ENCODE data around the gene PLIN3. TPM values are rescaled to one million over a fixed set of nuclear protein-coding genes. Genes with fewer than 3 reads are reported as not detected.
"Not testable (repeated sequence)": the region's sequence is repeated elsewhere in the genome, so short reads cannot be mapped to it uniquely, and the experiment has no call there.

Gene PLIN3
- total RNA-seq, 2 experiments from 2014 or later = 81.3 to 115 TPM

- Histone ChIP-seq H3K4me2 (ENCODE audit: low read length) (peak overlapping the region; percentile 47), H3K4me1 (ENCODE audit: insufficient read depth, low read length, poor library complexity, severe bottlenecking) (peaks cover 38% of the 10 kb centered on the region), H3K9me3 (ENCODE audit: low read length) (no peaks in the 10 kb centered on the region), H4K20me1 (ENCODE audit: insufficient read depth, low read length) (no peaks in the 10 kb centered on the region), H3K27ac (ENCODE audit: low read depth, low read length, poor library complexity, severe bottlenecking) (no peak overlapping the region), H3K4me3 (ENCODE audit: low read depth, low read length, poor library complexity, severe bottlenecking) (peak overlapping the region; percentile 18), H2AFZ (ENCODE audit: low read length) (no peak overlapping the region), H3K79me2 (ENCODE audit: insufficient read depth, low read depth, low read length) (peaks cover 52% of the 10 kb centered on the region), H3K9me2 (ENCODE audit: insufficient read depth, low read length) (no peaks in the 10 kb centered on the region), H3K36me3 (ENCODE audit: insufficient read depth, low read length) (peaks cover 53% of the 10 kb centered on the region)
- no TSS peak for BruUV-seq (replicated peaks)
- ChIA-PET CTCF (ENCODE audit: unreplicated experiment) (no interaction called here), POLR2A (interaction anchor here (0.5 to 0.7 kb wide), 2 partner anchors 116 to 1065 kb away, joined by 3 to 4 read pairs; no protein-coding TSS in a partner anchor)
- DNase-seq (ENCODE audit: low spot score) = no peak
- intact Hi-C loops (cut with micrococcal nuclease; ENCODE audit: unreplicated experiment) = loop anchor here (10.0 kb wide), 1 partner anchor 390 kb away; the partner anchor contains the start of genes CHAF1A and SH3GL1
- TF ChIP-seq EZH2phosphoT487 (IDR thresholded peaks at IDR 0.05; ENCODE audit: borderline replicate concordance, low read depth, low read length) (no peak), CTCF (conservative IDR thresholded peaks at IDR 0.05; ENCODE audit: low read length) (no peak)
Measured at GRCh38 chr19:4794971-4795370, 72.5 kb downstream of the PLIN3 start.

- CTCF ChIA-PET (ENCODE audit: unreplicated experiment); H3K9me2 ChIP-seq (ENCODE audit: insufficient read depth, low read length); POLR2A ChIA-PET; DNase-seq (ENCODE audit: low spot score); H2AFZ ChIP-seq (ENCODE audit: low read length); H3K27ac ChIP-seq (ENCODE audit: low read depth, low read length, poor library complexity, severe bottlenecking); H3K9me3 ChIP-seq (ENCODE audit: low read length); BruUV-seq (replicated peaks); H4K20me1 ChIP-seq (ENCODE audit: insufficient read depth, low read length): not testable (repeated sequence)
- H3K36me3 ChIP-seq (ENCODE audit: insufficient read depth, low read length) = peaks cover 48% of the 10 kb centered on the region
- peak overlapping the region; percentile 84 for H3K4me3 ChIP-seq (ENCODE audit: low read depth, low read length, poor library complexity, severe bottlenecking)
- peaks cover 52% of the 10 kb centered on the region for H3K79me2 ChIP-seq (ENCODE audit: insufficient read depth, low read depth, low read length)
- intact Hi-C loops (cut with micrococcal nuclease; ENCODE audit: unreplicated experiment) = loop anchor here (10.0 kb wide), 1 partner anchor 388 kb away; the partner anchor contains the start of genes CHAF1A and SH3GL1
- peaks cover 39% of the 10 kb centered on the region for H3K4me1 ChIP-seq (ENCODE audit: insufficient read depth, low read length, poor library complexity, severe bottlenecking)
- peak overlapping the region; percentile 79; the same call in 1 of the 2 replicates for H3K4me2 ChIP-seq (ENCODE audit: low read length)
Measured at GRCh38 chr19:4793278-4793677, 74.2 kb downstream of the PLIN3 start.

GRCh38 chr19:4792866-4793195, 74.6 kb downstream of the PLIN3 start:
- Histone ChIP-seq H3K4me1 (ENCODE audit: insufficient read depth, low read length, poor library complexity, severe bottlenecking) (peaks cover 39% of the 10 kb centered on the region), H3K4me3 (ENCODE audit: low read depth, low read length, poor library complexity, severe bottlenecking) (peak overlapping the region; percentile 84), H3K36me3 (ENCODE audit: insufficient read depth, low read length) (peaks cover 48% of the 10 kb centered on the region), H3K4me2 (ENCODE audit: low read length) (peak overlapping the region; percentile 79), H3K79me2 (ENCODE audit: insufficient read depth, low read depth, low read length) (peaks cover 52% of the 10 kb centered on the region)
- H2AFZ ChIP-seq (ENCODE audit: low read length); H3K9me2 ChIP-seq (ENCODE audit: insufficient read depth, low read length); POLR2A ChIA-PET; H3K27ac ChIP-seq (ENCODE audit: low read depth, low read length, poor library complexity, severe bottlenecking); DNase-seq (ENCODE audit: low spot score); BruUV-seq (replicated peaks); H3K9me3 ChIP-seq (ENCODE audit: low read length); H4K20me1 ChIP-seq (ENCODE audit: insufficient read depth, low read length): not testable (repeated sequence)
- CTCF ChIA-PET (ENCODE audit: unreplicated experiment) = interaction anchor here (1.1 kb wide), 1 partner anchor 17 kb away, joined by 3 read pairs; no protein-coding TSS in a partner anchor
- intact Hi-C loops (cut with micrococcal nuclease; ENCODE audit: unreplicated experiment) = loop anchor here (10.0 kb wide), 1 partner anchor 388 kb away; the partner anchor contains the start of genes CHAF1A and SH3GL1

- Histone ChIP-seq H3K4me1 (ENCODE audit: insufficient read depth, low read length, poor library complexity, severe bottlenecking) (peaks cover 39% of the 10 kb centered on the region), H3K4me2 (ENCODE audit: low read length) (peak overlapping the region; percentile 79), H3K79me2 (ENCODE audit: insufficient read depth, low read depth, low read length) (peaks cover 52% of the 10 kb centered on the region), H3K36me3 (ENCODE audit: insufficient read depth, low read length) (peaks cover 42% of the 10 kb centered on the region), H3K4me3 (ENCODE audit: low read depth, low read length, poor library complexity, severe bottlenecking) (peak overlapping the region; percentile 84), H2AFZ (ENCODE audit: low read length) (peak overlapping the region; percentile 54), H3K27ac (ENCODE audit: low read depth, low read length, poor library complexity, severe bottlenecking) (peak overlapping the region; percentile 50)
- H4K20me1 ChIP-seq (ENCODE audit: insufficient read depth, low read length); H3K9me2 ChIP-seq (ENCODE audit: insufficient read depth, low read length); H3K9me3 ChIP-seq (ENCODE audit: low read length); BruUV-seq (replicated peaks); DNase-seq (ENCODE audit: low spot score): not testable (repeated sequence)
- POLR2A ChIA-PET = interaction anchor here (1.3 to 1.4 kb wide), 2 partner anchors 59 to 68 kb away, joined by 3 to 4 read pairs; no protein-coding TSS in a partner anchor
- CTCF ChIA-PET (ENCODE audit: unreplicated experiment) = interaction anchor here (0.6 to 1.6 kb wide), 5 partner anchors 18 to 75 kb away, joined by 3 to 7 read pairs (median 3); partner anchors contain the start of gene PLIN3
- intact Hi-C loops (cut with micrococcal nuclease; ENCODE audit: unreplicated experiment) = loop anchor here (10.0 kb wide), 1 partner anchor 387 kb away; the partner anchor contains the start of genes CHAF1A and SH3GL1
Measured at GRCh38 chr19:4792019-4792865, 75.2 kb downstream of the PLIN3 start.
